ENCODE results near the gene NHERF1. TPM values are rescaled to one million over a fixed set of nuclear protein-coding genes. Genes with fewer than 3 reads are reported as not detected.

Gene NHERF1
- total RNA-seq, 1 experiment from 2014 or later, result 75.0 TPM

DNA sequence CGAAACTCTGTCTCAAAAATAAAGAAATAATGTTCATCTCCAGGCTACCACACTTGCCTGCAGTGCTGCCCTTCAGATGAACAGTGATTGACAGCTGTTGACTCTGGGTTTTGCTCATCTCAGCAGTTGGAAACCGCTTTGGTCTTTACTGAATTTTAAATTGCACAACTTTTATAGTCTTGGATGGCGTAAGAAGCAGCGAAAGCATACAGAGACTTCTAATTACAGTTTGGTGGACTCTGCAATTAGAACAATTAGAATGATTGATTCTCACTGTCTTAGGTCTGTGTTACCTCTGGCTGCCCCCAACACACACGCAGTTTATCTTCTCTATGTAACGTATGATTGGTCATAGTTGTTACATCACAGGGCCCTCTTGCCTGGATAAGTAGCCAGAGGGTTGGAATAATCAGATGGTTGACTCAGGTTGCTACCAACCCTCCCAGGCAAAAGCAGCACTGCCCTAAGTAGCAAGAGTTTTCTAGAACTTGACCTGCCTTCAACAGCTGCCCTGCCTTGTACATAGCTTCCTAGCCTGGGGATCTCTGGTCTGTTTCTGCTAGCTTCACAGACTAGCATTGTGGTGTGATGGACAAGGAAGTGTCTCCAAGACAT, 29.6 kb downstream of the NHERF1 start:
- Histone ChIP-seq H3K9ac (ENCODE audit: low read length) (no peak overlapping the region), H2AFZ (ENCODE audit: low read length) (no peak overlapping the region), H3K79me2 (ENCODE audit: low read length) (peaks cover 40% of the 10 kb centered on the region), H3K9me2 (replicated peaks; ENCODE audit: low read length) (no peaks in the 10 kb centered on the region), H3K27me3 (ENCODE audit: low read length) (no peaks in the 10 kb centered on the region), H3K4me3 (ENCODE audit: low read length) (no peak overlapping the region), H4K20me1 (ENCODE audit: low read length) (no peaks in the 10 kb centered on the region), H3K4me1 (ENCODE audit: insufficient read depth, low read length) (peaks cover 20% of the 10 kb centered on the region), H3K4me2 (ENCODE audit: low read length) (no peak overlapping the region), H3F3A (ENCODE audit: low read length, unreplicated experiment) (no peaks in the 10 kb centered on the region), H3K27ac (ENCODE audit: low read length) (no peak overlapping the region), H3K36me3 (ENCODE audit: low read depth, low read length) (peaks cover 12% of the 10 kb centered on the region), H3K9me3 (ENCODE audit: low read length) (no peaks in the 10 kb centered on the region)
- ChIA-PET CTCF (no interaction called here), POLR2A (ENCODE audit: unreplicated experiment) (no interaction called here)
- DNase-seq (no peak), ATAC-seq (no peak)
- BruUV-seq (replicated peaks), result no TSS peak
- no peak for TF ChIP-seq EZH2 (IDR thresholded peaks at IDR 0.05; ENCODE audit: low read length, unreplicated experiment)
- intact Hi-C loops (cut with micrococcal nuclease), result loop anchor here (2.0 kb wide), 1 partner anchor 29 kb away; the partner anchor contains the start of gene NHERF1

DNA sequence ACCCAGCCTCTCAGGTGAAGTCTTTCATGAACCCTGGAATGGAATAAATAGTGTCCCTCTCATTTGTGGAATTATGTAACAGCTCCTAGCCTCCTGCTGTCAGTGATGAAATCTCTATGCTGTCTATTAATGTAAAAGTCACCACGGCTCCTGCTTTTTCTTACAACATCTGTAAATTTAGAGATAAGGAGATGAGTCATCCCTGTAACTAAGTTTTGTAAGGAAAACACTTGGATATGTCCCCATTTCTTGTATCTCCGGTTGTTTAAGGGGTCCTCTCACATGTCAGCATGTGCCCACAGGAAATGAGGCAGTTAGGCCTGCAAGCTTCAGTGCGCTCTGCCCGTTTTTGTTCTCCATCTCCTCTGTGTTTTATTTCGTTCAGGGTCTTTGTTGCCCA, 30.5 kb downstream of the NHERF1 start:
- peaks cover 34% of the 10 kb centered on the region for H3K79me2 ChIP-seq (ENCODE audit: low read length)
- no peak overlapping the region for H3K9ac ChIP-seq (ENCODE audit: low read length)
- DNase-seq (no peak), ATAC-seq (no peak)
- TF ChIP-seq, protein P1, sequence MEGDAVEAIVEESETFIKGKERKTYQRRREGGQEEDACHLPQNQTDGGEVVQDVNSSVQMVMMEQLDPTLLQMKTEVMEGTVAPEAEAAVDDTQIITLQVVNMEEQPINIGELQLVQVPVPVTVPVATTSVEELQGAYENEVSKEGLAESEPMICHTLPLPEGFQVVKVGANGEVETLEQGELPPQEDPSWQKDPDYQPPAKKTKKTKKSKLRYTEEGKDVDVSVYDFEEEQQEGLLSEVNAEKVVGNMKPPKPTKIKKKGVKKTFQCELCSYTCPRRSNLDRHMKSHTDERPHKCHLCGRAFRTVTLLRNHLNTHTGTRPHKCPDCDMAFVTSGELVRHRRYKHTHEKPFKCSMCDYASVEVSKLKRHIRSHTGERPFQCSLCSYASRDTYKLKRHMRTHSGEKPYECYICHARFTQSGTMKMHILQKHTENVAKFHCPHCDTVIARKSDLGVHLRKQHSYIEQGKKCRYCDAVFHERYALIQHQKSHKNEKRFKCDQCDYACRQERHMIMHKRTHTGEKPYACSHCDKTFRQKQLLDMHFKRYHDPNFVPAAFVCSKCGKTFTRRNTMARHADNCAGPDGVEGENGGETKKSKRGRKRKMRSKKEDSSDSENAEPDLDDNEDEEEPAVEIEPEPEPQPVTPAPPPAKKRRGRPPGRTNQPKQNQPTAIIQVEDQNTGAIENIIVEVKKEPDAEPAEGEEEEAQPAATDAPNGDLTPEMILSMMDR (conservative IDR thresholded peaks at IDR 0.05; ENCODE audit: low read depth, low read length), result no peak
- no peak for TF ChIP-seq EZH2 (IDR thresholded peaks at IDR 0.05; ENCODE audit: low read length, unreplicated experiment)
- no peak for TF ChIP-seq EZH2phosphoT487 (IDR thresholded peaks at IDR 0.05; ENCODE audit: borderline replicate concordance, low read length)
- peaks cover 2% of the 10 kb centered on the region for H3K36me3 ChIP-seq (ENCODE audit: low read depth, low read length)
- H3K9me3 ChIP-seq (ENCODE audit: low read length), result no peaks in the 10 kb centered on the region
- no peak overlapping the region for H3K4me2 ChIP-seq (ENCODE audit: low read length)
- no peak overlapping the region for H2AFZ ChIP-seq (ENCODE audit: low read length)
- intact Hi-C loops (cut with micrococcal nuclease), result no loop called here
- ChIA-PET CTCF (no interaction called here), POLR2A (ENCODE audit: unreplicated experiment) (no interaction called here)
- no peaks in the 10 kb centered on the region for H3K9me2 ChIP-seq (replicated peaks; ENCODE audit: low read length)
- no TSS peak for BruUV-seq (replicated peaks)
- no peaks in the 10 kb centered on the region for H3K27me3 ChIP-seq (ENCODE audit: low read length)
- no peak overlapping the region for H3K4me3 ChIP-seq (ENCODE audit: low read length)
- no peaks in the 10 kb centered on the region for H4K20me1 ChIP-seq (ENCODE audit: low read length)
- no peaks in the 10 kb centered on the region for H3F3A ChIP-seq (ENCODE audit: low read length, unreplicated experiment)
- peaks cover 20% of the 10 kb centered on the region for H3K4me1 ChIP-seq (ENCODE audit: insufficient read depth, low read length)
- no peak overlapping the region for H3K27ac ChIP-seq (ENCODE audit: low read length)

DNA sequence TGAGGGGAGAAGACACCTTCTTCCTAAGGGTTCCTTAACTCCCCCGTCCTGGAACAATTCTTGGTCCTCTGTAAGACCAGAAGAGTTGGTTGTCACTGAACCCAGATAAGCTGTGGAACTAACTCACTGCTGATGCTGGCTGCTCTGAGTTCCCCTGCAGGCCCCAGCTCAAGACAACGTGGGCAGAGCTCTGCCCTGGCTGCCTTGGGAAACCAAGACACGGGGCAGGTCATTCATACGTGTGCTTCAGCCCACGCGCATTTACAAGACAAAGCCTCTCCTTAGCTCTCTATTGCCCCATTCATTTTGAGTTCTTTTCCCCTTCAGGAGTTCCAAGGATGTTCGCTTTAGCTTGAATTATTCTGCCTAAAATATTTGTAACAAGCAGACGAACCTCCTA, 31.1 kb downstream of the NHERF1 start:
- H3K27me3 ChIP-seq (ENCODE audit: low read length), result no peaks in the 10 kb centered on the region
- peaks cover 20% of the 10 kb centered on the region for H3K4me1 ChIP-seq (ENCODE audit: insufficient read depth, low read length)
- H3K79me2 ChIP-seq (ENCODE audit: low read length), result peaks cover 32% of the 10 kb centered on the region
- ATAC-seq (no peak), DNase-seq (no peak)
- H3K4me2 ChIP-seq (ENCODE audit: low read length), result no peak overlapping the region
- no peak overlapping the region for H3K9ac ChIP-seq (ENCODE audit: low read length)
- TF ChIP-seq, protein P1 (conservative IDR thresholded peaks at IDR 0.05; ENCODE audit: low read depth, low read length), result no peak
- POLR2A ChIA-PET (ENCODE audit: unreplicated experiment), result no interaction called here
- no peak overlapping the region for H3K4me3 ChIP-seq (ENCODE audit: low read length)
- H3K36me3 ChIP-seq (ENCODE audit: low read depth, low read length), result no peaks in the 10 kb centered on the region; the same call in 1 of the 2 replicates
- H2AFZ ChIP-seq (ENCODE audit: low read length), result no peak overlapping the region
- no peaks in the 10 kb centered on the region for H4K20me1 ChIP-seq (ENCODE audit: low read length)
- H3K27ac ChIP-seq (ENCODE audit: low read length), result no peak overlapping the region
- intact Hi-C loops (cut with micrococcal nuclease), result no loop called here
- no peaks in the 10 kb centered on the region for H3K9me2 ChIP-seq (replicated peaks; ENCODE audit: low read length)
- H3K9me3 ChIP-seq (ENCODE audit: low read length), result no peaks in the 10 kb centered on the region
- H3F3A ChIP-seq (ENCODE audit: low read length, unreplicated experiment), result no peaks in the 10 kb centered on the region
- CTCF ChIA-PET, result no interaction called here
- BruUV-seq (replicated peaks), result no TSS peak
